ENCODE data around the gene NDEL1.

Gene NDEL1

DNA sequence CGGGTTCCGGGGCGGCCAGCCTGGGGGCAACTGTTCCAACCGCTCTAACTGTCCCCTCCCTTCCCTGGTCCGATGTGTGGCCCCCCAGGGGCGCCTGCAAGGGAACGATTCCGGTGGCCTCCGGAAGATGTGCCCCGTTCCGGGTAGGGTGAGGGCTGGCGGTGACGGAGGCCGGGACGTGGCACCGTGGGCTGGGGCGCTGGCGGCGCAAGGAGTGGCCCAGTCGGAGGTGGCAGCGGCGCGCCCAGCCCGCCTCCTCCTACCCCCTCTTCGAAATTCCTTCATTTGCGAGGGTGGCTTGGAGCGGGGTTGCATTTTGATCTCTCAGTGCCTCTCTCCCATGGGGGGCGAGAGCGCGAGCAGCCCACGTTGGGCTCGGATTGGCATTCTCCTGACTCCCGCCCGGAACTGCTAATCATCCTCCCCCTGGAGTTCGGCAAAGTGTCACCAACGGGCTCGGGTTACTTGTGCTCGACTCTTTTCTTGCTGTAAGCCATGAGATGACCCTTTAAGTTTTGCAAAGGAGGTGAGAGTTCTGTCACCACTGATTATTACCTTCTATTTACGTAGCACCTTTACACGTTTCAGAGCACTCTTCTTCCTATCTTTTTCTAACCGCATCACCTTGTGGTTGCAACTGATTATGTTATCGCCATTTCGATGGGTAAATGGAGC, 622 bp downstream of the NDEL1 start:
- TF ChIP-seq CTCF (IDR thresholded peaks at IDR 0.05; ENCODE audit: low read depth, low read length) (no peak), EZH2phosphoT487 (IDR thresholded peaks at IDR 0.05; ENCODE audit: low read depth) (no peak)
- Histone ChIP-seq H3K4me1 (ENCODE audit: low read length) (peaks cover 5% of the 10 kb centered on the region; the same call in 1 of the 2 replicates), H3K79me2 (ENCODE audit: low read length) (peaks cover 51% of the 10 kb centered on the region), H3K4me2 (ENCODE audit: low read length) (peak overlapping the region; percentile 84), H3K9ac (ENCODE audit: low read length) (peak overlapping the region; percentile 79), H3K27ac (ENCODE audit: low read length) (peak overlapping the region; percentile 57), H4K20me1 (ENCODE audit: insufficient read depth, low read length) (peaks cover 14% of the 10 kb centered on the region), H2AFZ (ENCODE audit: low read depth, low read length) (0 out of 2 replicates have a peak overlapping the region, but pooled peaks have one; percentile 15), H3K36me3 (replicated peaks; ENCODE audit: low read depth, low read length) (peaks cover 3% of the 10 kb centered on the region), H3K4me3 (ENCODE audit: low read length) (peak overlapping the region; percentile 90), H3K9me3 (ENCODE audit: insufficient read depth, low read length) (no peaks in the 10 kb centered on the region), H3K27me3 (ENCODE audit: low read depth, low read length) (no peaks in the 10 kb centered on the region)

DNA sequence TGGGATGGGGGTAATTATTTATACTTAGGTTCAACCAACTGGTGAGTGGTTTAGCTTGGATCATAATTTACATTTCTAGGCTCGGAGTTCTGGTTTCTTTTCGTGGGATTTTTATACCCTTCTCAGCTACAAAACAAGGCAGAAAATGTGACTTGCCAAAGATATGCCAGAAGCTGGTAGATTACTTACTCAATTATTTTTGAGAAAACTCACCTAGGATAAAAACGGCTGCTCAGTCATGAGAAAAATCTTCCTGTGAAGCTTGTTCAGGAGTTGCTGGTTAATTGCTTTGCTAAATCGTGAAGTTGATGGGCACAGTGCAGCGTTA, 1.1 kb downstream of the NDEL1 start:
- H3K9ac ChIP-seq (ENCODE audit: low read length) = peak overlapping the region; percentile 79
- H2AFZ ChIP-seq (ENCODE audit: low read depth, low read length) = no peak overlapping the region
- peaks cover 5% of the 10 kb centered on the region; the same call in 1 of the 2 replicates for H3K4me1 ChIP-seq (ENCODE audit: low read length)
- peaks cover 56% of the 10 kb centered on the region for H3K79me2 ChIP-seq (ENCODE audit: low read length)
- H4K20me1 ChIP-seq (ENCODE audit: insufficient read depth, low read length) = peaks cover 16% of the 10 kb centered on the region
- H3K4me3 ChIP-seq (ENCODE audit: low read length) = peak overlapping the region; percentile 90
- no peaks in the 10 kb centered on the region for H3K27me3 ChIP-seq (ENCODE audit: low read depth, low read length)
- no peak overlapping the region for H3K27ac ChIP-seq (ENCODE audit: low read length)
- peaks cover 3% of the 10 kb centered on the region for H3K36me3 ChIP-seq (replicated peaks; ENCODE audit: low read depth, low read length)
- TF ChIP-seq CTCF (IDR thresholded peaks at IDR 0.05; ENCODE audit: low read depth, low read length) = no peak
- no peak for TF ChIP-seq EZH2phosphoT487 (IDR thresholded peaks at IDR 0.05; ENCODE audit: low read depth)
- peak overlapping the region; percentile 84 for H3K4me2 ChIP-seq (ENCODE audit: low read length)
- H3K9me3 ChIP-seq (ENCODE audit: insufficient read depth, low read length) = no peaks in the 10 kb centered on the region

DNA sequence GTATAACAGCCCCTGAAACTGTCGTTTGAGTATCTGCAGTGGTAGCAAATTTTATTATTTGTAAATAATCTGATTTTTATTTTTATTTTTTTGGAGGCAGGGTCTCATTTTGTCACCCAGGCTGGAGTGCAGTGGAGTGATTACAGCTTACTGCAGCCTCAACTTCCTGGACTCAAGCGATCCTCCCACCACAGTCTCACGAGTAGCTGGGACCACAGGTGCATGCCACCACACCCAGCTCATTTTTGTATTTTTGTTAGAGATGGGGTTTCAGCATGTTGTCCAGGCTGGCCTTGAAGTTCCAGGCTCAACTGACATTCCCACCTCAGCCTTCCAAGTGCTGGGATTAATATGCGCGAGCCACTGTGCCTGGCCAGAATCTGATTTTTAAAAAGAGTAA, 2.8 kb downstream of the NDEL1 start:
- no peak overlapping the region for H3K9ac ChIP-seq (ENCODE audit: low read length)
- peaks cover 63% of the 10 kb centered on the region for H3K79me2 ChIP-seq (ENCODE audit: low read length)
- no peak overlapping the region for H2AFZ ChIP-seq (ENCODE audit: low read depth, low read length)
- no peaks in the 10 kb centered on the region for H3K27me3 ChIP-seq (ENCODE audit: low read depth, low read length)
- no peak overlapping the region for H3K27ac ChIP-seq (ENCODE audit: low read length)
- no peak overlapping the region for H3K4me3 ChIP-seq (ENCODE audit: low read length)
- peaks cover 25% of the 10 kb centered on the region for H4K20me1 ChIP-seq (ENCODE audit: insufficient read depth, low read length)
- peaks cover 3% of the 10 kb centered on the region for H3K36me3 ChIP-seq (replicated peaks; ENCODE audit: low read depth, low read length)
- H3K9me3 ChIP-seq (ENCODE audit: insufficient read depth, low read length) = no peaks in the 10 kb centered on the region
- no peak overlapping the region for H3K4me2 ChIP-seq (ENCODE audit: low read length)
- H3K4me1 ChIP-seq (ENCODE audit: low read length) = peaks cover 5% of the 10 kb centered on the region; the same call in 1 of the 2 replicates
- TF ChIP-seq CTCF (IDR thresholded peaks at IDR 0.05; ENCODE audit: low read depth, low read length) (no peak), EZH2phosphoT487 (IDR thresholded peaks at IDR 0.05; ENCODE audit: low read depth) (no peak)

- Histone ChIP-seq H3K27ac (ENCODE audit: low read length) (no peak overlapping the region), H3K4me3 (ENCODE audit: low read length) (no peak overlapping the region), H3K9me3 (ENCODE audit: insufficient read depth, low read length) (no peaks in the 10 kb centered on the region), H2AFZ (ENCODE audit: low read depth, low read length) (no peak overlapping the region), H4K20me1 (ENCODE audit: insufficient read depth, low read length) (peaks cover 32% of the 10 kb centered on the region), H3K79me2 (ENCODE audit: low read length) (peaks cover 63% of the 10 kb centered on the region), H3K4me2 (ENCODE audit: low read length) (no peak overlapping the region), H3K36me3 (replicated peaks; ENCODE audit: low read depth, low read length) (peaks cover 5% of the 10 kb centered on the region), H3K27me3 (ENCODE audit: low read depth, low read length) (no peaks in the 10 kb centered on the region), H3K9ac (ENCODE audit: low read length) (no peak overlapping the region), H3K4me1 (ENCODE audit: low read length) (peaks cover 5% of the 10 kb centered on the region; the same call in 1 of the 2 replicates)
- TF ChIP-seq CTCF (IDR thresholded peaks at IDR 0.05; ENCODE audit: low read depth, low read length) = no peak
- no peak for TF ChIP-seq EZH2phosphoT487 (IDR thresholded peaks at IDR 0.05; ENCODE audit: low read depth)
Observed at GRCh38 chr17:8439681-8440080, 4.0 kb downstream of the NDEL1 start.
